NCI-H460 (cell line): ENCODE data around the gene MEG3. TPM values are rescaled to one million over a fixed set of nuclear protein-coding genes. Genes with fewer than 3 reads are reported as not detected.

Source experiments
- DNase-seq: peaks from one replicate; pipeline ENCODE4 v3.0.0-alpha.2; 2016; ENCODE audit warnings: low read depth; ENCODE audit errors: extremely low read depth
- total RNA-seq: library from RNA; depleted of rRNA; stranded (reverse); fragments of >200 nt; shearing (Covaris generic); gene quantifications from 2 replicates; pipeline ENCODE4 v1.2.3, GENCODE V29; 2014

The MEG3 gene
- total RNA-seq, 1 experiment from 2014 or later, result 0.69 TPM

DNA sequence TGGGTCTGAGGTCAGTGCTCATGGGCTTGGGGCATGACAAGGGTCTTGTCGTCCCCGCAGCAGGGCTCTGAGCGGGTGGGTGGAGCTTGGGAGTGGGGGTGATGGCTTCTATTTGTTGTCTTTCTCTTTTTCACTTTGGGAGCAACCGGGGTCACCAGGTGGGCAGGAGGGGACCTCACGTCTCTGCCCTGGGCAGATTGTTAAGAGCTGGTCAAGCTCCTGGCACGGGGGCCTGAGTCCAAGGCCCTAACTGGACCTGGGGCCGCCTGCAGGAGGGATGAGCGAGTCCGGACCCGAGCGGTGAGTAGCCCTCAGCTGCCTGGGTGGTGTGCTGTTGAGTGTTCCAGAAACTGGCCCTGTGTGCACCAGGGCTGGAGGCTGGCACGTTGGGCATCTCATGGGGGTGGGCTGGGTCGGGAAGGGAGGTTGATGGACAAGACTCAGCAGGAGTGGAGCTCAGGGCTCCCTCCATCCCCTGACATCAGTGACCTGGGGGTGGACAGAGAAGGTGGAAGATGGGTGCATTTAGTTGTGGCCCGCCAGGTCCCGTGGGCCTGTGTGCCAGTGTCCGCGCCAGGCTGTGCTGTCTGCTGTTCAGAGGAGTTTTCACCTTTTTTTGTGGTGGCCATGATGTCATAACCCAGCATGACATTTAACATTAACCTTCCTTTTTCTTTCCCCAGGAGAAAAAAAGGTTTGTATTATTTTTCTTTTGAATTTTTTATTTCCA lies 50.1 kb downstream of the MEG3 start:
- no peak for DNase-seq

DNA sequence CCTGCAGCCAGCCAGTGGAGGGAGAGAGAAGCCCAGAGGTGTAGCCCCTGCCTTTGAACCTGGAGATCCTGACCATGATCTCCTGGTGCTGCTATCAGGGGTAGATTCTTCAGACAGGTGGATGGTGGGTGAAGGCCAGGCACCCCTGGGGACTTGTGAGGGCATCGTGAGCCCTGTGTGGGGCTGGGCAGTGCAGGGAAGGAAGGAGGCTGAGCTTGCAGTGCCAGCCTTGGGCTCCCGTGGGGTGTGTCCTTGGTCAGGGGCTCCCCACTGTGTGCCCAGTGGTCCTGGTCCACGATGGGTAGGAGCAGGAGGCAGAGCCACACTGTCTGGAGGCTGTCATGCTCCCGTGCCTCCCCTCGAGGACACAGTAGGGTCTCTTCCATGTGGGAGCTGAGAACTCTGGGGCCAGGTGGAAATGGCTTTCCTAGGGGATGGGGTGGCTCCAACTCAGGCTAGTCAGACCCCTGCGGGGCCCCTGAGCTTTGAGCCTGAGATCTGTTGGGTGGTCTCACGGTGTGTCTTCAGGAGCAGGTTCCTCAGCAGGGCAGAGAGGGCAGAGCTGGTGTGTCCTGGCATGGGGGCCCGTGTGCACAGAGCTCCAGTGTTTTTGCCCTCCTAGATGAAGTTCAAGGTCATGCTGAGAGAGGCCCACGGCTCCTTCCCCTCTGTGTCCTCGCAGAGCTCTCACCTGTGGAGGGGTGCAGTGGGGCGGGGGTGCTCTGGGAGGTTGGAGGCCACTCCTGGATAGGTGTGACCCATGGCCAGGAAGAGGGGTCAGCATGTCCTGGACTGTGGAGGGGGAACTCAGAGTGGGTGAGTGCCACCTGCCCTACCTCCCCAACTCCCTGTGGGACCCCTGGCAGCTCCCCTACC lies 52.6 kb downstream of the MEG3 start:
- no peak for DNase-seq

DNA sequence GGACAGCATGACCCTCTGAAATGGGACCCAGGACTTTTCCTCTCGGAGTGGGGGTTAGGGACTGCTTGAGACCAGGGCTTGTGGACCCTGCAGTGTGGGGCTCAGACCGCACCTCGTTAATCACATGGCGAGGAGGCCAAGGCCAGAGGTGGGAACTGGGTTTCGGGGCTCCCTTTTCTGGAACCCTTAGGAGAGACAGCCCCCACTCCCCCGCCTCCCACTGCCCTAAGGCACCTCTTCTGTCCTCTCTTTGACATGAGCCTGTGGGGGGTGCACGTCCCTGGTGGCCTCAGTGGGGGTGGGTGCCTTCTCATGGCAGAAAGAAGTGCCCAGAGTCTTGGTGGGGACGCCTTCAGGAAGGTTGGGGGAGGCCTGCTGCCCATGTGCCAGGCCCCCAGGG lies 53.3 kb downstream of the MEG3 start:
- DNase-seq, result no peak

DNA sequence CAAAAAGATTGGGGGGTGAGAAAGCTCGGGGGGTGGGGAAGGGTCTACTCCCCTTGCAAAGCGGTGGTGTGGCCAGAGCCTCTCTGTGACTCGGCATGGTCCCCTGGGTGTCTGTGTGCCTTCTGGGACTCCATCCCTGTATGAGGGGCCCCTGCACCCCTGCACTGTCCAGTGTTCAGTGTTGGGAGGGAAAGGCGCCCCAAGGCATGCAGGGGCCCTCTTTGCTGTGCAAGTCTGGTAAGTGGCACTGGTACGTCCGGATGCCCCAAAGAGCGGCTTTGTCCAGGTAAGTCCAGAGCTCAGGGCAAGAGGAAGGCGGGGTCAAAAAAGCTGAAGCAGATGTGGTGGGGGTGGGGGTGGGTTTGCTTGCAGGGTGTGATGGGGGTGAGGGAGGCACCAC lies 53.9 kb downstream of the MEG3 start:
- no peak for DNase-seq

DNA sequence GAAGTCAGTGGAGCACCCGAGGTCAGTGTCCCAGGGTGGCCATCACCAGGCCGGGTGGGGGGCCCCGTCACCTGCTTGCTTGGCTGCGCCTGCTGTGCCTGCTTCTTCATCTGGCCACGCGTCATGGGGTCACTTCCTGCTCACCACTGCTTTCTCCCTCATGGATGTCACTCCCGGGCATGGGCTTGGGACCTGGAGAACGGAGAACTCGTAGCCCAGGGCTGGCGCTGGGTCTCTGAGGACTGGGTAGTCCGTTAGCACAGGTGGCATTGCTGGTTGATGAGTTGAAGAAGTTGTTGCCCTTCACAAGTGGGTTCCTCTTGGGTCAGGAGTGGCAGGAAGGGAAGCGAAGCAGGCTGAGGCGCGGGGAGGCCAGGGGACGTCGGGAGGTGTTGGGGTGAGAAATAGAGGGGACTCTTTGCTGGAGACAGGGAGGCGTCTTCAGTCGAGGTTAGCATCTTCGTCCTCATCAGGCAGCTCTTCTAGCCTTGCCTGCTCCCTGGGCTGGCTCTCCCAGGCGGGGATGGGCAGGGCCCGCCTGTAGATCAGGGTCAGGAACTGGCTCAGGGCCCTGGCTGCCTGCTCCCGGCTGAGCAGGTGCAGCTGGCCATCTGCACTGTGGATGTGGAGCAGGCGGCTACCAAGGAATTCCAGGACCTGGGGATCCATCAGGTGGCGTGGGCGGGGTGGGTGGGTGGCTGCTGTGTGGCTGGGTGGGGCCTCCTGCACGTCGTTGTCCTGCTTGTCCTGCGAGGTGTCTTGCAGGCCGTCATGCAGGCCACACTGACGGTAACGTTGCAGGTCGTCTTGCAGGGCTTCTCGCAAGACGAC lies 54.6 kb downstream of the MEG3 start:
- DNase-seq, result no peak

DNA sequence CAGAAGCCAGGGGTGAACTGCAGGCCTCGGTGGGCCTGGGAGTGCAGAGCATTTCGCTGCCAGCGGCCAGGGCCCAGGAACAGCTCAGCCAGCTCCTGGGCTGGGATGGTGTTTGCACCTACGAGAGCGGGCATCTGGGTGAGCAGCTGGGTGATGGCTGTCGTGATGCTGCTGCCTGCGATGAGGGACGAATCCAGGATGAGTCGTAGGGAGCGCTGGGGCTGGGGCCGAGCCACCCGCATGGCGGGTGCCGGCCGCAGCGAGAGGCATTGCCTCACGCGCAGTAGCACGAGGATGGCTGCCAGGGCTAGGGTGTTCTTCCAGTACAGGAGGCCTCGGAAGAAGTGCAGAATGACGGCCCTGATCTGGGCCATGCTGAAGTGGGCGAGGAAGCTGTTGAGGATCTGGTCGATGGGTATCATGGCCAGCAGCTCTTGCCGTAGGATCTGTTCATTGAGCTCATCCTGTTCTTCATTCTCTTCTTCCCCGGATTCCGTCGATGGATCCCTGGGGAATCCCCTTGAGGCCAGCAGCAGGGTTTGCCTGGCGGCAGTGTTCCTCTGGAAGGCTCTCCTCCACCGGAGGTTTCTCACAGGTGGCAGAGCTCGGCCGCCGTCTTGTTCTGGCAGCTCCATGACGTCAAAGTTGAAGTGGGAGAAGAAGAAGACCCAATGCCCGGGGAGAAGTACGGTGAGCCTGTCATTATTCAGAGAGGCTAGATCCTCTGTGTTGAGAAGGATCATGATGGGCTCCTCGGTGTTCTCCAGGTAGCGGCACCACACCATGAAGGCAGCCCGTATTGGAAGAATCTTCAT lies 55.5 kb downstream of the MEG3 start:
- DNase-seq, result no peak

DNA sequence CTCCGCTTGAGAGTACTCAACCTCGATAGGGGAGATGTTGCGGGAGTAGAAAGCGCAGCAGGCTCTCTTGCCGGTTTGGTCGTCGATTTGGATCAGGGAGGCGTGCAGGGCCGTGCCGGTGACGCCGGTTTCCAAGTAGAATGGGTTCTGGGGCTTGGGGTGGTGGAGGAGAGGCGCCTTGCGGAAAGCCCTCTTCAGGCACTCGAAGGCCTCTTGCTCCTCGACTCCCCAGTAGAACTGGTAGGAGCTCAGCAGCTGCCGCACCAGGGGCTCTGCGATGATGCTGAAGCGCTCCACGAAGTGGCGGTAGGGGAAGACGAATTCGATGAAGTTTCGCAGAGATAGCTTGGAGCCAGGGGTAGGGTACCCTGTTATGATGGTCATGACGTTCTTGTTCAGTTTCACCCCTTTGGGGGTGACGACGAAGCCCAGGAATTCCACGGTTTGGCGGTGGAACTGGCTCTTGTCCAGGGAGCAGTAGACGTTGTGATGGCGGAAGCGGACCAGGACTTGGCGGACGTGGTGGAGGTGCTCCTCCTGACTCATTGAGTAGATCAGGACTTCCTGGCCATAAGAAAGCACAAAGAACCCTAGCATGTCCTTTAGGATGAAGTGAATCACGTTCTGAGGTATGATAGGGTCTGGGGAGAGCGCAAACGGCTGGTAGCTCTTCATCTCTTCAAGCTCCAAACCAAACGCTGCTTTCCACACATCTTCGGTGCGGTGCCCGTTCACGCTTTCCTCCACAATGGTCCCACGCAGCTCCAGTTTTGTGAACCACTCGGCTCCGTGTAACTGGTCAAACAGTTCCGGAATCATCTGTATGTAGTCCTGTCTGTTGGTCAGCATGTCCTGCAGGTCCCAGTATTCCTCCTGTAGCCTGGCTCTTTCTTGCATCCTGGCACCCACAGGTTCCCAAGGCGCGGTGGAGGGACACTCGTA lies 56.4 kb downstream of the MEG3 start:
- no peak for DNase-seq

DNA sequence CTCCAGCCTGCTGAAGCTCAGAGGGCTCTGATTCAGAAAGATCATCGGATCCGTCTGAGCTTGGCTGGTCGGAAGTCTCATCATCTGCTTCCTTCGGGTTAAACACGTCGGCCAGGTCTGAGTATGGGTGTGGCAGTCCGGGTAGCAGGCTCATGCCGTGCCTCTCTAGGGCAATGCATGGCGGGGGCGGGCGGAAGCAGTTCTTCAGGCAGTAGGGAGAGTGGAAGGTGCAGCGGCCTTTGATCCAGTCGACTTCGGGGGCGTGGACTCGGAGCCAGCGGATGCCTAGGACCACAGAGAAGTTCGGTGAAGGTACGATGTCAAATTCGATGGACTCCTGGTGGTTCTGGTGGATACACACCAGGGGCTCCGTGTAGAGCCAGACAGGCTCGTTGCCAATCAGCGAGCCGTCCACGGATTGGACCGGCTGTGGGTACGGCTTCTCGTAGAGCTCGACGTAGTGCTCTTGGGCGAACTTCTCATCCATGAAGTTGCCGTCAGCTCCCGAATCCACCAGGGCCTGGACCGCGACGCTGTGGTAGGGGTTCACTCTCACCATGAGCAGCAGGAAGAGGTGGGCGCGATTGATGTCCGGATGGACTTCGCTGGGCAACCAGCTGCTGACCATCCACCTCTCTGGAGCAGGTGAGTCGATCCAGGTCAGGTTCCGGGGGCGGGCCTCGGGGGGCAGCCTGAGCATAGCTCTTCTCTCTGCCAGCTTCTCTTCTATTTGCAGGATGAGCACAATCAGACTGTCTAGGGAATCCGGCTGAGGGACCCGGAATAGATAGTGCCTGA lies 57.3 kb downstream of the MEG3 start:
- DNase-seq, result no peak

DNA sequence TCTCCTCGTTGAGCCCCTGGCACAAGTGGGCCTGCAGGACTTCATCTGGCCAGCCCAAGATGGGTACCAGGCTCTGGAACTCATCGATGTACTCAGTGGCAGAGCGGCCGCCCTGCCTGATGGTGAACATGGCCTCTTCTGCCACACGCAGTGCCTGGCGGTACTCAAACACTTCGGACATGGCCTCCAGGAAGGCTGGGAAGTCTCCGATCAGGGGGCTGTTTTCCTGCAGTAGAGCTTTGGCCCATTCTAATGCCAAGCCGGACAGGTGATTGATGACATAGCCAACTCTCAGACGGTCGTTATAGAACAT lies 57.8 kb downstream of the MEG3 start:
- DNase-seq, result no peak

DNA sequence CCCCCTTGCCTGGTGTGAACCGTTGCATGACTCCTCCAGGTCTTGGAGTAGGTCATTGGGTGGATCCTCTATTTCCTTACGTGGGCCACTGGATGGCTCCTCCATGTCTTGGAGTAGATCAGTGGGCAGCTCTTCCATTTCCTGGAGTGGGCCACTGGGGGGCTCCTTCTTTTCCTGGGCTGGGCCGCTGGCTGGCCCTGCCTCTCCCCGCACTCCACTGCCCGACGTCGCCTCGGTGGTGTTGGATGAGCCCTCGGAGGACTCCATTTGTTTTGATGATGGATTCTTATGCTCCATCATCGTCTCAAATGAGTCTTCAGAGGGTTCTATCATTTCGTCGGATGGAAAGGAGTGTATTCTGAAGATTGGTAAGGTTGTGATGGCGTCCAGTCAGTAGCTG lies 58.5 kb downstream of the MEG3 start:
- DNase-seq, result no peak

DNA sequence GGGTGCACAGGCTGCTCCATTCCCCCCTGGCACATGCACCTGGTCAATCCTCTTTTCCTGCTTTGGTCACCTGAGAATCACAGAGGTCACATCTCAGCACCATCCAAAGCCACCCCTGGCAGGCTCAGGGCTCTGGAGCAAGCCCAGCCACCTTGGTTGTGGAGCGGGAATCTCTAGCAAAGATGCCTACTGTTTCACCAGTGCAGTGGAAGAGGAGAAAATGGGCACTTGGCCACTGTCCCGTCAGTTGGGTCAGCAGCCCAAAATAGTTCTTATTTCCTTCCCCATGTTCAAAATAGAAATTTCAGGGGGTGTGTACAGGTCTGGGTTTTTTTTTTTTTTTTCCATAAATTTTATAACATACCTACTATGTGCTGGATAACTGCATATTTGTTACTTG lies 59.3 kb downstream of the MEG3 start:
- DNase-seq, result no peak

DNA sequence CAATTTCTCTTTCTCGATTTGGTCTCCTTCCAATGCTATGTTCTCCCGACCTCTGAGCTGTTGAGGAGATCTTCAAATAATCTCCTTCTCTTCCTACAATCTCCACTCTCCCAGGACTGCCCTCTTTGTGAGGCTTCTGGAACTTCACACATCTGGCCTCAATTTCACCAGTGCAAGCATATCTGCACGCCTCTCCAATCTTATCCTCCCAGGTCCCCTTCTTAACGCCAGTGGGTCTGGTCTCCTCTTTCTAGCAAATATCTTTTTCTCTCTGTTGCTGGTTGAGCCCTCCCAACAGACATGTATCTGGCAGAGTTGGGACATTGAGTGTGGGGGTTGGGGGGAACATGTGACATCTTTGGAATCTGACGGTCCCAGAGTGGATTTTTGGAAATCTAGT lies 59.7 kb downstream of the MEG3 start:
- DNase-seq, result no peak

DNA sequence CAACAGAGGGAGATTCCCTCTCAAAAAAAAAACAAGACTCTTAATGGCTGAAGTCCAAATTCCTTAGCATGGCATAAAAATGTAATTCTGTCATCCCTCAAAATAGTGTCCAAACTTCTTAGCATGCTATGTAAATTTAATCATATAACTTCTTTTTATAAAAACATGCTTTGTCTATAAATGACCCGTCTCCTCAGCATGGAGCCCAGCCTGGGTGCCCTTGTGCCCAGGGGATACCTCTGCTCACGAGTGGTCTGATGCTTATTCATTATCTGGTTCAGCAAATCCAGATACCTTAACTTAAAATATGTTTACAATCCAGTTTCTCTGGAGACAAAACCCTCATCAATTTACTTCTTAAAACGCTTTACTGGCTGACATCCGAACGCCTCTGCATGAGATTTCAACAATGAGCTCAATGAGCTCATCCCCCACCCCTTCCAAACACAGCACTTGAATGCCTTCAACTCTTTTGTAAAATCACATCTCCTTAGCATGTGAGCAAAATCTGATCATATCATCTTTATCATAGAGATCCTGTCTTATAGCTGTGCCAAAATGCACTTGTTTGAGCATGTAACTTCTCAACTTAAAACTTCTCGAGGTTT lies 61.9 kb downstream of the MEG3 start:
- DNase-seq, result no peak

DNA sequence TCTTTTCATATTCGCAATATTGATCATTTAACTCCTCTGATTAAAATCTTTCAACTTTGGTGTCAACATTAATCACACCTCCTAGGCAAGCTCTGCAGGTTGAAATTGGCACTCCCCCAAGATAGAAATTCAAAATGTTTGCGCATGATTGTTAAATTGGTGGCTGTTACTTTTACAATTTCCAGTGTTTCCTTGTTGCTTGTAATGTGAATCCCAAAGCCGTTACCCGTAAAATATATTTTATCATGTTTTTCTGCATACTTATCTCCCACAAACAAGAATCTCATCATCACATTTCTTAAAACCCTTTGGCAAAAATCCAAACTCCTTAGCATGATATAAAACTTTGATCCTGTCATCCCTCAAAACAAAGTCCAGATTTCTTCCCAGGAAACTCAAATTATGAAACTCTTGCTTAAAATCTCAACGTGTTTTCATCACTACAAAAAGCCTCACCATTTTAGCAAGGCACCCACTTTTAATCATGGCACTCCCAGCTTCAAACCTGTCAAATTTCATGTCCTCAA lies 62.9 kb downstream of the MEG3 start:
- DNase-seq, result no peak

DNA sequence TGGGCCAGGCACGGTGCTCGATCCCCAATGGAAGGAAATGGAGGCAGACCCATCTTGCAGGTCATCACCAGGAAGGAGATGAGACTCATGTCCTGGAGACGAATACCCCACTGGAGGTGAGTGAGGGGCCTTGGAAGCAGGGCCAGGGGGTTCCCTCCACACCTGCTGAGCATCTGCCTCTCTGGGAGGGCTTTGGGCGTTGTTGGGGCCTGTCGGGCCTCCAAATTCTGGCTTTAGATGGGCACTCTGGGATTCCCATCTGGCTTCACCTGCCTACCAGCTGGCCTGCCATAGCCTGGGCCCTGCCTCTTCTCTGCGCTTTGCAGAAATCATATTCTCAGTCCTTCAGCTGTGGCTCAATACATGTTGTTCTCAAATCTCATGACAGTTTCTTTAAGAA lies 63.7 kb downstream of the MEG3 start:
- DNase-seq, result no peak

DNA sequence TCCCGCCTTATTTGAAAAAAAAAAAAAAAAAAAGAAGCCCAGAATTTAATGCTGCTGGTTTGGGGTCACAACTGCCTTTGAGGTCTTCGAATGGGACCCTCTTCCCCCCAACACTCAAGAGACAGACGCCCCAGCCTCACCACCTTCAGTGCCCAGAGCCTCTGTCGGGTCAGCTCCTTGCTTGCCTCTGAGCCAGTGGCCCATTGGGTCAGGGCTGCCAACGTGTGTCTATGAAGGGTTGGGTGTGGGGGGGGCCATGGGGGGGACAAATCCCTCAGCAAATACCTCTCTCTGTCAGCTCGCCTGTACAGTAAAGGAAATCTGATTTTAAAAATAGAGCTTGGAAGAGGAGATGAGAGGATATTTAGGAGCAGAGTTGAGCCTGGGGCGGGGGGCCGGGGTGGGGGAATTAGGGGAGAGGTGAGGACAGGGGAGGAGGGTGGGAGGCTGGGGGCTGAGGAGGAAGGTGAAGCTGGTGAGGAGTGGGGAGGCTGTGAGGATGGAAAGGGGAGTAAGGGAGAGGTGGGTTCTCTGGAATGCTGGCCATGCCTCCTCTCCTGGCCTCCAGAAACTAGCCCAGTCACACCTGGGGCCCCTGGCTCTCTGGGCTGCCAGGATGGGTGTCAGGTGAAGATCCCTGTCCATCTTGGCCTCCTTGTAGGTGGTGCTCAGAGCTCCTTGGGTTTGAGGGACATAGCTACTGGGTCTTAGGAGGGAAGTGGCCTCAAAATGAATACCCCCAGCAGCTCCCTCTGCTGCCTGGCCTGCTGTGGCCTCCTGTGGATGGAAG lies 64.3 kb downstream of the MEG3 start:
- no peak for DNase-seq

DNA sequence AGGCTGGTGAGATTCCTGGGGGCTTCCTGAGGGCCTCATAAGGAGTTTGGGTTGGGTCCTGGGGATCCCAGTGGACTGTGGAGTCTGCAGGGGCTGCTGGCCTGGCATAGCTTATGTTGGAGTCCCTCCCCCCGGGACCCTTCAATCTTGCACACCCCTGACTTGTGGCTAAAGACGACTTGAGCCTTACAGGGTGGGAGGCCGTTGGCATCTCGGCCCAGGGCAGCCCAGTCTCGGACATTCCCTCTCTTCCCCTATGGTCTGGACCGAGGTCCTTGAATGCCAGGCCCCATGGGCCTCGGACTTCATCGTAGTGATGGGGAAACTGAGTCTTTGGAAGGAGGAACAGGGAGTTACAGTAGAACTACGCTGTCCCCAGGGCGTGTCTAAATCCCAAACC lies 65.1 kb downstream of the MEG3 start:
- DNase-seq, result no peak
